ENCODE data around the gene CBLB.

The CBLB gene

GRCh38 chr3:105618556-105618955 is 250.3 kb downstream of the CBLB start:
- H3K27me3 Mint-ChIP-seq (ENCODE audit: low read depth): peaks cover 3% of the 10 kb centered on the region
- no peaks in the 10 kb centered on the region for H3K36me3 Mint-ChIP-seq (ENCODE audit: low read depth)
- no peaks in the 10 kb centered on the region for H3K9me3 Mint-ChIP-seq
- H3K4me3 Mint-ChIP-seq: no peak overlapping the region
- TF ChIP-seq, protein P1, sequence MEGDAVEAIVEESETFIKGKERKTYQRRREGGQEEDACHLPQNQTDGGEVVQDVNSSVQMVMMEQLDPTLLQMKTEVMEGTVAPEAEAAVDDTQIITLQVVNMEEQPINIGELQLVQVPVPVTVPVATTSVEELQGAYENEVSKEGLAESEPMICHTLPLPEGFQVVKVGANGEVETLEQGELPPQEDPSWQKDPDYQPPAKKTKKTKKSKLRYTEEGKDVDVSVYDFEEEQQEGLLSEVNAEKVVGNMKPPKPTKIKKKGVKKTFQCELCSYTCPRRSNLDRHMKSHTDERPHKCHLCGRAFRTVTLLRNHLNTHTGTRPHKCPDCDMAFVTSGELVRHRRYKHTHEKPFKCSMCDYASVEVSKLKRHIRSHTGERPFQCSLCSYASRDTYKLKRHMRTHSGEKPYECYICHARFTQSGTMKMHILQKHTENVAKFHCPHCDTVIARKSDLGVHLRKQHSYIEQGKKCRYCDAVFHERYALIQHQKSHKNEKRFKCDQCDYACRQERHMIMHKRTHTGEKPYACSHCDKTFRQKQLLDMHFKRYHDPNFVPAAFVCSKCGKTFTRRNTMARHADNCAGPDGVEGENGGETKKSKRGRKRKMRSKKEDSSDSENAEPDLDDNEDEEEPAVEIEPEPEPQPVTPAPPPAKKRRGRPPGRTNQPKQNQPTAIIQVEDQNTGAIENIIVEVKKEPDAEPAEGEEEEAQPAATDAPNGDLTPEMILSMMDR (IDR thresholded peaks at IDR 0.05; ENCODE audit: unreplicated experiment in 3 of 3): no peak
- H3K27ac Mint-ChIP-seq: no peak overlapping the region
- peaks cover 5% of the 10 kb centered on the region for H3K4me1 Mint-ChIP-seq

- H3K9me3 Mint-ChIP-seq: no peaks in the 10 kb centered on the region
- no peak overlapping the region for H3K27ac Mint-ChIP-seq
- H3K4me3 Mint-ChIP-seq: no peak overlapping the region
- H3K36me3 Mint-ChIP-seq (ENCODE audit: low read depth): no peaks in the 10 kb centered on the region
- peaks cover 11% of the 10 kb centered on the region for H3K4me1 Mint-ChIP-seq
- TF ChIP-seq, protein P1 (IDR thresholded peaks at IDR 0.05; ENCODE audit: unreplicated experiment in 3 of 3): no peak
- H3K27me3 Mint-ChIP-seq (ENCODE audit: low read depth): peaks cover 6% of the 10 kb centered on the region
These were observed 252.3 kb downstream of the CBLB start for GRCh38 chr3:105616374-105617121.

GRCh38 chr3:105615814-105616213 is 253.0 kb downstream of the CBLB start:
- H3K4me1 Mint-ChIP-seq: peaks cover 11% of the 10 kb centered on the region
- H3K36me3 Mint-ChIP-seq (ENCODE audit: low read depth): no peaks in the 10 kb centered on the region
- peaks cover 6% of the 10 kb centered on the region for H3K27me3 Mint-ChIP-seq (ENCODE audit: low read depth)
- TF ChIP-seq, protein P1 (IDR thresholded peaks at IDR 0.05; ENCODE audit: unreplicated experiment in 3 of 3): no peak
- no peaks in the 10 kb centered on the region for H3K9me3 Mint-ChIP-seq
- H3K4me3 Mint-ChIP-seq: no peak overlapping the region
- no peak overlapping the region for H3K27ac Mint-ChIP-seq

DNA sequence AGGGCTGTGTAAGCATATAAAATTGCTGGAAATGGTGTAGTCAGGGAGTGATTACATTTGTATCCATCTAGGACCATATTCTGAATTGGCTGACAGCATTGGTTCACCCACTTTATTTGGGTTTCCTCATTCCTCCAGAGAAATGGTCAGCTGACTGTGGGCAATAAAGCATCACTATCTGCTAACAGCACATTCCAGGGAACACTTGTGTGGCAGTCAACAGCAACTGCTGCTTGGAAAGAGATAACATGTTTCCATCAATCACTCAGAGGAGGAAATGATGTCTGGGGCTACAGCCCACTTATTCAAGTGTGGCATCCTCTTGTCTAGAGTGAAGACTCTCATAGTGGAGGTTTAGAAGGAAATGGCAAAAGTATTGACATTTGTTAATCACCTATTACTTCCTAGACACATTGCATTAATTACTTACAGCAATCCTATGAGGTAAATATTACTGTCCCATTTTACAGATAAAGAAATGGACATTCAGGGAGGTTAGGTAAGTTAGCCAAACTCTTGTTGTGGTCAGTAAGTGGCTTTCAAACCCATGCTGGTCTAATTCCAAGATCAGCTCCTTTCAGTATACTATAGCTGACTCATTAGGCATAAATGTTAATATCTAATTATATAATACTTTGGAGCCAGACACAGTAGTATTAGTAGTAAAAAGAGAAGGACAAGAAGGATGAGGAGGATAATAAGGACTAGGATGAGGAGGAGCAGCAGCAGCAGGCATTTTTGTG is 254.4 kb downstream of the CBLB start:
- peaks cover 6% of the 10 kb centered on the region for H3K27me3 Mint-ChIP-seq (ENCODE audit: low read depth)
- H3K4me1 Mint-ChIP-seq: peaks cover 11% of the 10 kb centered on the region
- no peak overlapping the region for H3K27ac Mint-ChIP-seq
- H3K4me3 Mint-ChIP-seq: no peak overlapping the region
- H3K9me3 Mint-ChIP-seq: no peaks in the 10 kb centered on the region
- TF ChIP-seq, protein P1 (IDR thresholded peaks at IDR 0.05; ENCODE audit: unreplicated experiment in 3 of 3): no peak
- no peaks in the 10 kb centered on the region for H3K36me3 Mint-ChIP-seq (ENCODE audit: low read depth)

DNA sequence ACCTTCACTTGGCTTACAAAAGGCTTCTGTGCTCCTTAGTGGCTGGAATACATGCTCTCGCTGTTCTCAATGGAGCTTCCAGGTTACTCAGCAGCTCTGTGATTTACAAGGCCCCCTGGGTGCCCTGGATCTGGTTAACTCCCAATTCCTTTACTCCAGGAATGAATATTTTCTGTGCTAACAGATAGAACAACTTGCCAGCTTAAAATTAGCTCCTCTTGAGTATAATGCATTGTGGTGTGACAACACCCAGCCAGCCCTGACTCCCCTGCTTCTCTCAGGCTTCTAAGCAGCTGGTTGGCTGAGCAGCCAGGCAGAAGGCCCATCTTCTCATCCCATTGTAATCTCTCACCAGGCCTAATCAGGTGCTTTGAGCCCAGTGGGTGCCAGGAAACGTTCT is 255.7 kb downstream of the CBLB start:
- peaks cover 3% of the 10 kb centered on the region for H3K27me3 Mint-ChIP-seq (ENCODE audit: low read depth)
- H3K36me3 Mint-ChIP-seq (ENCODE audit: low read depth): no peaks in the 10 kb centered on the region
- no peak overlapping the region for H3K4me3 Mint-ChIP-seq
- H3K27ac Mint-ChIP-seq: no peak overlapping the region
- no peaks in the 10 kb centered on the region for H3K9me3 Mint-ChIP-seq
- peaks cover 11% of the 10 kb centered on the region for H3K4me1 Mint-ChIP-seq
- TF ChIP-seq, protein P1 (IDR thresholded peaks at IDR 0.05; ENCODE audit: unreplicated experiment in 3 of 3): no peak
